ENCODE results near the gene WDR70. TPM values are rescaled to one million over a fixed set of nuclear protein-coding genes. Genes with fewer than 3 reads are reported as not detected.

WDR70 gene
- total and polyA plus RNA-seq, 9 donors, result 20.9 to 36.5 (median 31.4) TPM

- intact Hi-C loops (cut with DNase I), result no loop called here
- Histone ChIP-seq H3K4me1 (ENCODE audit: insufficient read depth) (no peaks in the 10 kb centered on the region), H3K4me3 (no peak overlapping the region), H3K9me3 (no peaks in the 10 kb centered on the region), H3K27ac (no peak overlapping the region), H3K27me3 (no peaks in the 10 kb centered on the region), H3K36me3 (no peaks in the 10 kb centered on the region)
- TF ChIP-seq EP300 (IDR thresholded peaks at IDR 0.05) (no peak), POLR2A (IDR thresholded peaks at IDR 0.05) (no peak)
- TF ChIP-seq, protein P1, sequence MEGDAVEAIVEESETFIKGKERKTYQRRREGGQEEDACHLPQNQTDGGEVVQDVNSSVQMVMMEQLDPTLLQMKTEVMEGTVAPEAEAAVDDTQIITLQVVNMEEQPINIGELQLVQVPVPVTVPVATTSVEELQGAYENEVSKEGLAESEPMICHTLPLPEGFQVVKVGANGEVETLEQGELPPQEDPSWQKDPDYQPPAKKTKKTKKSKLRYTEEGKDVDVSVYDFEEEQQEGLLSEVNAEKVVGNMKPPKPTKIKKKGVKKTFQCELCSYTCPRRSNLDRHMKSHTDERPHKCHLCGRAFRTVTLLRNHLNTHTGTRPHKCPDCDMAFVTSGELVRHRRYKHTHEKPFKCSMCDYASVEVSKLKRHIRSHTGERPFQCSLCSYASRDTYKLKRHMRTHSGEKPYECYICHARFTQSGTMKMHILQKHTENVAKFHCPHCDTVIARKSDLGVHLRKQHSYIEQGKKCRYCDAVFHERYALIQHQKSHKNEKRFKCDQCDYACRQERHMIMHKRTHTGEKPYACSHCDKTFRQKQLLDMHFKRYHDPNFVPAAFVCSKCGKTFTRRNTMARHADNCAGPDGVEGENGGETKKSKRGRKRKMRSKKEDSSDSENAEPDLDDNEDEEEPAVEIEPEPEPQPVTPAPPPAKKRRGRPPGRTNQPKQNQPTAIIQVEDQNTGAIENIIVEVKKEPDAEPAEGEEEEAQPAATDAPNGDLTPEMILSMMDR (IDR thresholded peaks at IDR 0.05), result no peak
- DNase-seq, result no peak
- 97 to 100% (median 99%) methylated on average over 2 of the region's 2 CpGs for WGBS, 3 donors
These were observed 190.3 kb downstream of the WDR70 start for GRCh38 chr5:37569466-37569865.

GRCh38 chr5:37570597-37570996, 191.5 kb downstream of the WDR70 start:
- Histone ChIP-seq H3K9me3 (no peaks in the 10 kb centered on the region), H3K36me3 (no peaks in the 10 kb centered on the region), H3K4me1 (ENCODE audit: insufficient read depth) (no peaks in the 10 kb centered on the region), H3K4me3 (no peak overlapping the region), H3K27me3 (no peaks in the 10 kb centered on the region), H3K27ac (no peak overlapping the region)
- WGBS, 3 donors, result 67 to 82% (median 78%) methylated on average over 1 of the region's 1 CpG
- intact Hi-C loops (cut with DNase I), result no loop called here
- TF ChIP-seq, protein P1 (IDR thresholded peaks at IDR 0.05), result no peak
- TF ChIP-seq EP300 (IDR thresholded peaks at IDR 0.05) (no peak), POLR2A (IDR thresholded peaks at IDR 0.05) (no peak)
- DNase-seq, result no peak

DNA sequence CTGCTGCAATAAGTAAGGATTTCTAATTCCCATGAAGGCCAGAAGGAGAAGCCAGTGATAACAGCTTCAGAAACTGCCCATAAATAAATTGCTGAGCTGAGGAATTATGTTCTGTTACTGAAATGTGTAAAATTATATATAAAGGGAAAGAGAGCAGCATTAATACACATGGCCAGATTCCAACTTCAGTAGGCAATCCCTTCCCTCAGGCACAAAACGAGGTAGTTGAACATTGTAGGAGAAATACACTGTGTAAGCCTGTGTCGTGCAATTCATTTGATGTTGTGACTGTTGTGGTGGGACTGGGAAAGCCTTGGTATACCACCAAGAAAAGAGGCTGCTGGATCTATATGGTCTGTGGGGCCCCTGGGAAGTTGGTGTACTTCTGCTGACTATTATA, 192.9 kb downstream of the WDR70 start:
- H3K4me3 ChIP-seq, result no peak overlapping the region
- no peaks in the 10 kb centered on the region for H3K9me3 ChIP-seq
- DNase-seq, result no peak
- intact Hi-C loops (cut with DNase I), result no loop called here
- H3K4me1 ChIP-seq (ENCODE audit: insufficient read depth), result no peaks in the 10 kb centered on the region
- TF ChIP-seq EP300 (IDR thresholded peaks at IDR 0.05) (no peak), POLR2A (IDR thresholded peaks at IDR 0.05) (no peak)
- TF ChIP-seq, protein P1 (IDR thresholded peaks at IDR 0.05), result no peak
- H3K36me3 ChIP-seq, result no peaks in the 10 kb centered on the region
- no peaks in the 10 kb centered on the region for H3K27me3 ChIP-seq
- H3K27ac ChIP-seq, result no peak overlapping the region
- 80 to 89% (median 87%) methylated on average over 2 of the region's 2 CpGs for WGBS, 3 donors

- TF ChIP-seq EP300 (IDR thresholded peaks at IDR 0.05) (no peak), POLR2A (IDR thresholded peaks at IDR 0.05) (no peak)
- 91 to 95% (median 93%) methylated on average over 8 of the region's 8 CpGs for WGBS, 3 donors
- Histone ChIP-seq H3K36me3 (no peaks in the 10 kb centered on the region), H3K4me1 (ENCODE audit: insufficient read depth) (no peaks in the 10 kb centered on the region), H3K27ac (no peak overlapping the region), H3K9me3 (no peaks in the 10 kb centered on the region), H3K4me3 (no peak overlapping the region), H3K27me3 (no peaks in the 10 kb centered on the region)
- intact Hi-C loops (cut with DNase I), result no loop called here
- no peak for DNase-seq
These were observed 196.7 kb downstream of the WDR70 start for GRCh38 chr5:37575541-37576489.

DNA sequence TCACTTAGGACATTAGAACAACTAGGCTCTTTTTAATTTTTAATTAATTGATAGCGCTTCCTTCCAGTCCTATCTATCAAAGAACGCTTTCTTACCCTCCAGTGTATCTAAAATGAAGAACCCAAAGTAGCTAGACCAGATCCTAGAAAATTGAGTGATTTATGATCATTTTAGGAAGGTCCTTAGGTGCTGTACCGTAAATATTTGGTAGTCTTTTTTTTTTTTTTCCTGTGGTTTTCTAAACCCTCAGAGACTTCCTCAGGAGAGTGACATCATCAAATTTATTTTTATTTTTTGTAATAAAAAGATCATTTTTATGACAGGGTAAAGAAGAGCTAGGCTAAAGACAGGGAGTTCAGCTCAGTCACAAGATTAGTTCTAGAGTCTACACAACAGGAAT, 197.4 kb downstream of the WDR70 start:
- no peak overlapping the region for H3K27ac ChIP-seq
- 92 to 100% (median 95%) methylated on average over 3 of the region's 3 CpGs for WGBS, 3 donors
- TF ChIP-seq, protein P1 (IDR thresholded peaks at IDR 0.05), result no peak
- TF ChIP-seq EP300 (IDR thresholded peaks at IDR 0.05) (no peak), POLR2A (IDR thresholded peaks at IDR 0.05) (no peak)
- intact Hi-C loops (cut with DNase I), result no loop called here
- DNase-seq, result no peak
- no peak overlapping the region for H3K4me3 ChIP-seq
- H3K27me3 ChIP-seq, result no peaks in the 10 kb centered on the region
- H3K4me1 ChIP-seq (ENCODE audit: insufficient read depth), result no peaks in the 10 kb centered on the region
- H3K36me3 ChIP-seq, result no peaks in the 10 kb centered on the region
- H3K9me3 ChIP-seq, result no peaks in the 10 kb centered on the region

Measured in ovary (tissue), 9 donors.